OCI-LY7 (cell line): ENCODE results near the gene ZNRF1.

Experiments used
- CTCF ChIP-seq: fragments of 200-600 bp; sonication (generic); conservative IDR thresholded peaks from 2 replicates; pipeline ENCODE4 v1.5.1; 2014; ENCODE audit warnings: mild to moderate bottlenecking, antibody characterized with exemption, low read length, moderate library complexity, mixed read lengths
- EZH2phosphoT487 ChIP-seq: fragments of 200-600 bp; sonication (generic); IDR thresholded peaks from 2 replicates; pipeline ENCODE4 v1.6.1; 2018; ENCODE audit warnings: low read depth, borderline replicate concordance, mild to moderate bottlenecking, mixed run types, antibody characterized with exemption, low read length, moderate library complexity, mixed read lengths

- TF ChIP-seq CTCF (no peak), EZH2phosphoT487 (no peak)
Observed at GRCh38 chr16:75079346-75079926, 80.6 kb downstream of the ZNRF1 start.
